SKM-1 treated with dmso at 0.1 percent for 144 hours (cell line): Measurements from ENCODE around the gene PRKG1.
A peak's percentile ranks its signal among the peaks of the same experiment; 100 is the strongest.
"Not testable (repeated sequence)": the region's sequence is repeated elsewhere in the genome, so short reads cannot be mapped to it uniquely, and the experiment has no call there.

Experiments used
- DNase-seq: peaks from one replicate; lab custom pipeline; 2025; ENCODE audit not compliant: unreplicated experiment; lab: John Stamatoyannopoulos, UW

The PRKG1 gene

GRCh38 chr10:51729822-51730555 is 655.7 kb downstream of the PRKG1 start:
- no peak for DNase-seq

GRCh38 chr10:51733057-51733456 is 658.8 kb downstream of the PRKG1 start:
- DNase-seq: no peak

- DNase-seq: no peak
Observed at GRCh38 chr10:51743146-51743545, 668.9 kb downstream of the PRKG1 start.

- DNase-seq: no peak
Observed at GRCh38 chr10:51744235-51745000, 670.1 kb downstream of the PRKG1 start.

- DNase-seq: no peak
Observed at GRCh38 chr10:51745397-51745796, 671.1 kb downstream of the PRKG1 start.

GRCh38 chr10:51747216-51747615 is 672.9 kb downstream of the PRKG1 start:
- DNase-seq: no peak

GRCh38 chr10:51748959-51749358 is 674.7 kb downstream of the PRKG1 start:
- DNase-seq: no peak

- DNase-seq: no peak
Observed at GRCh38 chr10:51758366-51758765, 684.1 kb downstream of the PRKG1 start.

GRCh38 chr10:51758838-51759237 is 684.6 kb downstream of the PRKG1 start:
- not testable (repeated sequence) for DNase-seq

GRCh38 chr10:51759896-51760534 is 685.7 kb downstream of the PRKG1 start:
- DNase-seq: no peak

GRCh38 chr10:51760864-51761640 is 686.8 kb downstream of the PRKG1 start:
- DNase-seq: no peak

- no peak for DNase-seq
Observed at GRCh38 chr10:51763746-51764145, 689.5 kb downstream of the PRKG1 start.

GRCh38 chr10:51765284-51765971 is 691.1 kb downstream of the PRKG1 start:
- no peak for DNase-seq

- no peak for DNase-seq
Observed at GRCh38 chr10:51766423-51767102, 692.3 kb downstream of the PRKG1 start.

GRCh38 chr10:51767103-51767763 is 692.9 kb downstream of the PRKG1 start:
- DNase-seq: no peak

GRCh38 chr10:51768886-51769465 is 694.7 kb downstream of the PRKG1 start:
- DNase-seq: no peak

- DNase-seq: peak; percentile 14
Observed at GRCh38 chr10:51770709-51771108, 696.4 kb downstream of the PRKG1 start.

- no peak for DNase-seq
Observed at GRCh38 chr10:51772387-51772786, 698.1 kb downstream of the PRKG1 start.

GRCh38 chr10:51773681-51774080 is 699.4 kb downstream of the PRKG1 start:
- no peak for DNase-seq
